GM20431 (cell line): ENCODE measurements around the gene GNAI2.
"Not testable (repeated sequence)": the region's sequence is repeated elsewhere in the genome, so short reads cannot be mapped to it uniquely, and the experiment has no call there.

Source experiments
- in situ Hi-C: fragments of 300-500 bp; cut with MseI, MboI; formaldehyde crosslinking; loops from one replicate; pipeline ENCODE4 v1.15.0; 2020; ENCODE audit warnings: low sequenced_read_pairs; ENCODE audit not compliant: unreplicated experiment

Gene GNAI2

GRCh38 chr3:50203809-50204803 lies 31.9 kb upstream of the GNAI2 start:
- in situ Hi-C loops = no loop called here

DNA sequence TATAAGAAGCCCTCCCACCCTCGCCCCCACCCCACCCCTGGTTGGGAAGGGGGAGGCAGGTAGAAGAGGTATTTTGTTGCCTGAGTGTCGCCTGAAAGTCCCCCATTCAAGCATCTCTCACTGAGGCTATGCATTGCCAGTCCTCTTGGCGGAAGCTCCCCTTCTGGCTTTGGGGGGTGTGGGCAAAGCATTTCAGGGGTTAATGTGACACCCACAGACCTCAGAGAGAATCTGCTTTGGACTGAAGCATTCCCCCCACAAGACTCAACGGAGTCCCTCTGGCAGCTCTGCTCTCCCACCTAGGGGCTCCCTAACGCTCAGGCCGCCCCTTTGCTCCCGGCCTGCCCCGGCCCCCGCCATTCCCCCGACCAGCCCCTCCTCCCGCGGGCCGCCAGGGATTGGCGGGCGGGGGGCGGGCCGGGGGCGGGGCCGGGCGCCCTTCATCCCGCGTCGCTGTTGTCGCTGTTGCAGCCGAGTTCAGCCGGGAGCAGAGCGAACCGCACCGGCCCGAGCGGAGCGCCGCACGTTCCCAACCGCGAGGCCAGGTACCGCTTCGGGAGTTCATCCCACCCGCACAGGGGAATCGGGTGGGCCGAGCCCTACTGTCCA lies 31.1 kb upstream of the GNAI2 start, which contains the start of gene SLC38A3:
SLC38A3 (plus strand) TSS at position 468 of the 609 bp plus-strand sequence. CDS start 8,929 bp downstream, outside the sequence.
- in situ Hi-C loops = no loop called here

DNA sequence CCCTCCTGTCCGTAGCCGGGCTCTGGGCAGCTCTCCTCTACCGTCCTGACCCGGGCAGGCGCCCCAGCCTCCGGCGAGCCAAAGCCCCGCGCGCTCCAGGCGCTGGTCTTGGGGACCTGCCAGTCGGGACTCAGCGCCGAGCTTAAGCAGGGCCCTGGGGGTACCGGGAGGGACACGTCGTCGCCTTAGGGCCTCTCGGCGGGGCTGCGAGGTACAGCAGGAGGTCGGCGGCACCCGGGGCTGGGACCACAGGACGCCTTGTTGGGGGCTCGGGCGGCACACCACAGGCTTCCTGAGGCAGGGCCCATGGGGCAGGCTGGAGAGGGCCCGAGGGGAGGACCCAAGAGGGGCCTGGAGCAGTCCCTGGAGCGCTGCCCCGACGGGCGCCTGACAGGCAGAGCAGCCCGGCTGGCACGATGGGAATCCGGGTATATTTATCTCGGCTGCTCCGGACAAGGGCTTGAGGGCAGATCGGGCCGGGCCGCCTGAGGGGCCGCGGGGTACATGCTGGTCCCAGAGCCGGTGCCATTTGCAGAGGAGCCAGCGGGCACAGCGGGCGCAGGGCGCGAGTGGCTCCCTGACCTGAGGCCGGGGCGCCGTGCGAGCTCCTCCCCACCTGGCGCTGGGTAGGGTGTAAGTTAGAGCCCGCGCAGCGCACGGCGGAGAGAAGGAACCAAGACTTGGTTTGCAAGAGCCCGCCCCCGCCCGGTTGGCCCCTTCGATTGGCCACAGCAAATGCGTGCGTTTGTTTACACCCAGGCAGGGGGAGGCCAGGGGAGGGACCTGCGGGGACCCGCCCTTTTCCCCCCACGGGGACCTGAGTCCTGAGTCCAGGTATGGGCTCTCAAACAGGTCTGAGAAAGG lies 30.4 kb upstream of the GNAI2 start:
- in situ Hi-C loops = no loop called here

- in situ Hi-C loops = no loop called here
Observed at GRCh38 chr3:50207359-50208042, 28.5 kb upstream of the GNAI2 start.

DNA sequence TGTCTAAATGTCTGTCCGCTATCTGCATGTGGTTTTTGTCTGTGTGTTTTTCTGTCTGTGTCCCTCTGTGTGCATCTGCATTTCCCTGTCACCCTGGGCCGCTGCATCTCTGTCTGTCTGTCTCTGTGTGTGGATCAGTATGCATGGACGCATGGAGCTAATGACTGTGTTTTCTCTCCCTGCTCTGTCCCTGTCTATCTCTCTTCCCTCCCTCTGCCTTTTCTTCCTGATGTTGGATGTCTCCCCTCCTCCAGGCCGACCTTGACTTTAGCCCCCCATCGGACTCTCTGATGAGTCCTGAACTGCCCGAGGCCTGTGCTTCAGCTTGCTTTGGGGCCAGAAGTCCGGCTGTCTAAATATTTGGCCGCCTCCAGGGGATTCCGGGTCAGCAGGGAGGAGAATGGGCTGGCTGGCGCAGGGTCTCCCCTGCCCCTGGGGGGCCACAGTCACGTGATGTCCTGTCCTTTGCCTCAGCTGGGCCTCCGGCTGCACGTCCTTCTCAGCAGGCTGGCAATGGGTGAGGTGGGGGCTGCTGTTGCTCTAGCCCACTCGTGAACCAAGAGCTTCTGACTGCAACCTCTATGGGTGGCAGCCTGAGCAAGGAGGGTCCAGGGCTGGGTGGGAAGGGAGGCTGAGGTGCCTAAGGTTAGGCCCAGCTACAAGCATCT lies 27.2 kb upstream of the GNAI2 start:
- in situ Hi-C loops = no loop called here

GRCh38 chr3:50210176-50210509 lies 25.9 kb upstream of the GNAI2 start:
- in situ Hi-C loops = no loop called here

- in situ Hi-C loops = no loop called here
Observed at GRCh38 chr3:50210510-50211367, 25.3 kb upstream of the GNAI2 start.

DNA sequence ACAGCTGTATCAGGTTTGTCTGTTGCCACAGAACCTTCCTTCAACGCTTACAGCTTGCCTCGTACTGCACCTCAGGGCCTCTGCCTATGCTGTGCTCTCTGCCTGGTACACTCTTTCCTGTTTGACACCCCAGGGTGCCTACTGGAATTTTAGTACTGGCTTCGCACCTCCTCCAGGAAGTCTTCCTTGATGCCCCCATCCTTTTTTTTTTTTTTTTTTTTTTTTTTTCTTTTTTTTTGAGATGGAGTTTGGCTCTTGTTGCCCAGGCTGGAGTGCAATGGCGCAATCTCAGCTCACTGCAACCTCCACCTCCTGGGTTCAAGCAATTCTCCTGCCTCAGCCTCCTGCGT lies 24.7 kb upstream of the GNAI2 start:
- in situ Hi-C loops = not testable (repeated sequence)

DNA sequence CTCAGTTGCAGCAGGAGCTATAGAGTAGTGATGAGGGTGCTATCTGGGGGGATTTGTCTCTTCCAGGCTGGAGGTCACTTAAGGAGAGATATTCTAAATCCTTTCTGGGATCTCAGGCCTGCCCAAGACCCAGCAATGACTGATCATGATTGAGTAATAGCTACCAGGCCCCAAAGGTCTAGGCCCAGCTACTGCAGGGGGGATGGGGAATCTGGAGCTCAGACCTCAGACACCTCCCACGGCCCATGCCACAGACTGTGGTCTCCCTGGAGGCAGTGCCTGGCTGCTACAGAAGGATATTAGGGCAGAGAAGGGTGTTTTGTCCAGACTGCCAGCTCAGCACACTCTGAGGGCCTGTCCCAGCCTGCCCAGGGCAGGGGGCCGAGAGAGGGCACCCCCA lies 24.1 kb upstream of the GNAI2 start:
- in situ Hi-C loops = no loop called here

- in situ Hi-C loops = no loop called here
Observed at GRCh38 chr3:50212502-50212901, 23.5 kb upstream of the GNAI2 start.

- in situ Hi-C loops = no loop called here
Observed at GRCh38 chr3:50212971-50213370, 23.0 kb upstream of the GNAI2 start.

DNA sequence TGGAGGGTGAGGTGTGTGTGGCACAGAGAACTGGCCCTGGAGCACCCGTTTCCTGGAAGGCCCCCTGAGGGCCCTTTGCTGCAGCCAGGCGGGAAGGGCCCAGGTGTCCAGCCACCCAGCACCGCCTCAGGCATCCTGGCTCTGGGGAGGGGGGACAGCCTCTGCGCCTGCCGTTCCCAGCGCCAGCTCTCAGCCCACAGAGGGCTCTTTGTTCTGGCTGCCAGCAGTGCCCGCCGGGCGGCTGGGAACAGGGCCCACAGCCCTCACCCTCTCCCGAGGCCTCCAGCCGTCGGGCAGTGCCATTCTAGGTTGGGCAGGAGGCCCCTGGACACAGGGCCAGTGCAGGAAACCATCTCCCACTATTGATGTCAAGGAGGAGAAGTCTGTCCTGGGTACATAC lies 22.6 kb upstream of the GNAI2 start:
- in situ Hi-C loops = no loop called here

DNA sequence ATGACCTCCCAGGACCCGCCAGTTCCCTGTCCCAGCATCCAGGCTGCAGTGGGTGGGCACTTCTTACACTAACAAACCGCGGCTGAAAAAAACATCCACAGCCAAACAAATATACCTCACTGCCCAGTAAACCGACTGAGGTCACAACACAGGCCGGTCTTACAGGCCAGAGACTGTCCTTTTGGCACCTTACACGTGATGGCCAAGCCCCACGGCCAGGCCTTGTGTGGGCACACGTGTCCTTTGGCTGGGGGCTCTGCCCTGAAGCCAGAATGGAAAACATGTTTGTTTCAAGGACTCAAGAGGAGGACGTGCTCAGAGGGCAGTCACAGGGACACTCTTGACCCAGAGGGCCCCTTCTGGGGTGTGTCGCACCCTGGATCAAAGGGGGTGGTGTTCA lies 21.2 kb upstream of the GNAI2 start:
- in situ Hi-C loops = no loop called here

- in situ Hi-C loops = no loop called here
Observed at GRCh38 chr3:50215529-50215928, 20.5 kb upstream of the GNAI2 start.

GRCh38 chr3:50217681-50218080 lies 18.3 kb upstream of the GNAI2 start:
- in situ Hi-C loops = no loop called here

DNA sequence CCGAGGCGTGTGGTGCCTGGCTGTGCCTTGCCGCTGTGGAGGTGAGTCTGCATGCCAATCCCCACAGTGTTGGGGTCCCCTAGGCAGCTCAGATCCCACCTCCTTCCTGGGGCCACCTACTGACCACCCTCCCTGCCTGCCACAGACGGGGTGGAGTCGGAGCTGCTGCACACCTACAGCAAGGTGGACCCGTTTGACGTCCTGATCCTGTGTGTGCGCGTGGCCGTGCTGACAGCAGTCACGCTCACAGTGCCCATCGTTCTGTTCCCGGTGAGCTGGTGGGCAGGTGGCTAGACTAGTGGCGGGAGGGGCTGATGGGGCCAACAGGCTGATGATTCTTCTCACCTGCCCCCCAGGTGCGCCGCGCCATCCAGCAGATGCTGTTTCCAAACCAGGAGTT lies 17.6 kb upstream of the GNAI2 start:
- in situ Hi-C loops = no loop called here

- in situ Hi-C loops = no loop called here
Observed at GRCh38 chr3:50219285-50219684, 16.7 kb upstream of the GNAI2 start.

- in situ Hi-C loops = no loop called here
Observed at GRCh38 chr3:50220109-50220508, 15.9 kb upstream of the GNAI2 start.

GRCh38 chr3:50221051-50221410 lies 15.0 kb upstream of the GNAI2 start:
- in situ Hi-C loops = no loop called here
